OCI-LY1 (cell line): ENCODE results near the gene EXOC6.

Experiments
- CTCF ChIP-seq: fragments of 200-600 bp; sonication (generic), shearing (Covaris generic); IDR thresholded peaks from 2 replicates; pipeline ENCODE4 v1.5.1; 2017; ENCODE audit warnings: mild to moderate bottlenecking, antibody characterized with exemption, low read length, moderate library complexity, mixed read lengths
- EZH2 ChIP-seq: fragments of 200-600 bp; sonication (generic), shearing (Covaris generic); IDR thresholded peaks from 2 replicates; pipeline ENCODE4 v1.8.0; 2017; ENCODE audit warnings: borderline replicate concordance, mixed run types, mild to moderate bottlenecking, antibody characterized with exemption, low read length, moderate library complexity, mixed read lengths

GRCh38 chr10:93006435-93007039 is 158.2 kb downstream of the EXOC6 start:
- TF ChIP-seq CTCF (peak; percentile 53), EZH2 (no peak)
